ENCODE measurements around the gene C1orf74. TPM values are rescaled to one million over a fixed set of nuclear protein-coding genes. Genes with fewer than 3 reads are reported as not detected.

C1orf74 gene
- total RNA-seq, 1 experiment from 2014 or later: 7.1 TPM

DNA sequence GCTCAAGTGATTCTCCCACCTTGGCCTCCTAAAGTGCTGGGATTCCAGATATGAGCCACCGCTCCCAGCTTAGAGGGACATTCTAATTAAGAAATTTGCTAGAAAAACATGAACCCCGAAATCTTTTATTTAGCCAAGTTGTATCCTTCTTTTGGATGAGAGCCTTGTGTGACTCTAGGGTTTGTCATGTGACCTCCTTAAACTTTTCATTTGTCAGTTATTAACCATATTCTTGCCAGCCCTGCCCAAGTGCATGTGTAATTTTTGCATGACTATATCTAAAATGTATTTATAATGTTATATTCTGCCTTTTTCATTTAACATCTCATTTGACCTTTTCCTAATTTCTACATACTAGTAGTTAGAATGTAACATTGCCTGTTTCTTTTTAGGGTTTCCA is 45.4 kb upstream of the C1orf74 start:
- TF ChIP-seq, protein P1, sequence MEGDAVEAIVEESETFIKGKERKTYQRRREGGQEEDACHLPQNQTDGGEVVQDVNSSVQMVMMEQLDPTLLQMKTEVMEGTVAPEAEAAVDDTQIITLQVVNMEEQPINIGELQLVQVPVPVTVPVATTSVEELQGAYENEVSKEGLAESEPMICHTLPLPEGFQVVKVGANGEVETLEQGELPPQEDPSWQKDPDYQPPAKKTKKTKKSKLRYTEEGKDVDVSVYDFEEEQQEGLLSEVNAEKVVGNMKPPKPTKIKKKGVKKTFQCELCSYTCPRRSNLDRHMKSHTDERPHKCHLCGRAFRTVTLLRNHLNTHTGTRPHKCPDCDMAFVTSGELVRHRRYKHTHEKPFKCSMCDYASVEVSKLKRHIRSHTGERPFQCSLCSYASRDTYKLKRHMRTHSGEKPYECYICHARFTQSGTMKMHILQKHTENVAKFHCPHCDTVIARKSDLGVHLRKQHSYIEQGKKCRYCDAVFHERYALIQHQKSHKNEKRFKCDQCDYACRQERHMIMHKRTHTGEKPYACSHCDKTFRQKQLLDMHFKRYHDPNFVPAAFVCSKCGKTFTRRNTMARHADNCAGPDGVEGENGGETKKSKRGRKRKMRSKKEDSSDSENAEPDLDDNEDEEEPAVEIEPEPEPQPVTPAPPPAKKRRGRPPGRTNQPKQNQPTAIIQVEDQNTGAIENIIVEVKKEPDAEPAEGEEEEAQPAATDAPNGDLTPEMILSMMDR (IDR thresholded peaks at IDR 0.05; ENCODE audit: unreplicated experiment): no peak
- POLR2A ChIA-PET: interaction anchor here (0.7 to 21.0 kb wide), 5 partner anchors 10 to 45 kb away, joined by 3 to 1382 read pairs (median 6); partner anchors contain the start of genes C1orf74 and IRF6
- Mint-ChIP-seq H3K4me1 (ENCODE audit: insufficient read depth, unreplicated experiment) (peaks cover 65% of the 10 kb centered on the region), H3K4me3 (ENCODE audit: unreplicated experiment) (peak overlapping the region; percentile 92), H3K27me3 (ENCODE audit: insufficient read depth, unreplicated experiment) (no peaks in the 10 kb centered on the region), H3K27ac (ENCODE audit: low read depth, unreplicated experiment) (no peak overlapping the region), H3K9me3 (ENCODE audit: unreplicated experiment) (peaks cover 7% of the 10 kb centered on the region), H3K36me3 (ENCODE audit: insufficient read depth, unreplicated experiment) (peaks cover 50% of the 10 kb centered on the region)
- DNase-seq (ENCODE audit: unreplicated experiment): no peak
- CTCF ChIA-PET: interaction anchor here (0.6 to 30.3 kb wide), 7 partner anchors 1 to 531 kb away, joined by 3 to 1144 read pairs (median 5); partner anchors contain the start of genes IRF6 and UTP25
- intact Hi-C loops (cut with micrococcal nuclease): loop anchor here (5.0 kb wide), 1 partner anchor 262 kb away; no protein-coding TSS in a partner anchor
- no TSS peak for BruUV-seq (replicated peaks)

DNA sequence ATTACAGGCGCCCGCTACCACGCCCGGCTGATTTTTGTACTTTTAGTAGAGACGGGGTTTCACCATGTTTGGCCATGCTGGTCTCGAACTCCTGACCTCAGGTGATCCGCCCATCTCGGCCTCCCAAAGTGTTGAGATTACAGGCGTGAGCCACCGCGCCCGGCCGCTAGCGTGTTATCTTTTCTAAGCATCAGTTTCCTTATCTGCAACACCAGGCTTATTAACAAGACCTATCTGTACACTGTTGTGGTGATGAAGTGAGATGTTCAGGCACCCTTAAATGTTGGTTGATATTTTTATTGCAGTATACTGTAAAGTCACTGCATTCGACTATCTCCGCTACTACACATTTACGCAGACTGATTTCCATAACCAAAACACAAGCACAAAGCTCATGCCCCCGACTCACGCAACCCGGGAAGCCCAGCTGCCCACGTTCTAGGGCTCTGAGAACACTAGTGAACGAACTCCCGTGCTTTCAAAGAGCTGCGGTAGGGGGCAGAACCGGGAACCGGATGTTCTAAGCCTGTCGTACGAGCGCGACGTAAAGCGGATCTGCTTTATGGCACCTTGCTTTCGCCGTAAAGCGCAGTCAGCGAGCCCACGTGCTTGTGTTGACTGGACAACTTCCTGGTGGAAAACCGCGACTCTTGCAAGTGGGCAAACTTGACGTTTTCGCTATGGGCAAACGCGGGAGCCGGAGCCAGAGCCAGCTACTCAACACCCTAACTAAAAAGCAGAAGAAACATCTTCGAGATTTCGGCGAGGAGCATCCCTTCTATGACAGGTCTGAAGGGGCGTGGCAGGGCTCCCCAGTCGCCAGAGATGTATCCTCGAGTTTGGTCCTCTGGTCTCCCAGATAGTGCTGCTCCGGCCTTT is 43.3 kb upstream of the C1orf74 start, which contains the start of gene UTP25:
UTP25 (plus strand) TSS at position 589 of the 879 bp plus-strand sequence; CDS start at position 681, 92 bp downstream.
- peak; percentile 99 for DNase-seq (ENCODE audit: unreplicated experiment)
- CTCF ChIA-PET: interaction anchor here (0.6 to 30.3 kb wide), 29 partner anchors 1 to 1980 kb away, joined by 3 to 1144 read pairs (median 4); partner anchors contain the start of genes IRF6 and UTP25
- Mint-ChIP-seq H3K27ac (ENCODE audit: low read depth, unreplicated experiment) (peak within 1 kb of the TSS; percentile 89), H3K27me3 (ENCODE audit: insufficient read depth, unreplicated experiment) (no peaks in the 10 kb centered on the region), H3K36me3 (ENCODE audit: insufficient read depth, unreplicated experiment) (peaks cover 29% of the 10 kb centered on the region), H3K9me3 (ENCODE audit: unreplicated experiment) (peaks cover 7% of the 10 kb centered on the region), H3K4me1 (ENCODE audit: insufficient read depth, unreplicated experiment) (peaks cover 65% of the 10 kb centered on the region), H3K4me3 (ENCODE audit: unreplicated experiment) (peak within 1 kb of the TSS; percentile 92)
- POLR2A ChIA-PET: interaction anchor here (0.6 to 21.0 kb wide), 20 partner anchors 12 to 399 kb away, joined by 3 to 1382 read pairs (median 4); partner anchors contain the start of genes C1orf74, IRF6 and LAMB3
- TSS peak; percentile 57 for BruUV-seq (replicated peaks)
- TF ChIP-seq, protein P1 (IDR thresholded peaks at IDR 0.05; ENCODE audit: unreplicated experiment): peak; percentile 88
- intact Hi-C loops (cut with micrococcal nuclease): loop anchor here (1.0 to 5.0 kb wide), 2 partner anchors 23 to 260 kb away; no protein-coding TSS in a partner anchor

DNA sequence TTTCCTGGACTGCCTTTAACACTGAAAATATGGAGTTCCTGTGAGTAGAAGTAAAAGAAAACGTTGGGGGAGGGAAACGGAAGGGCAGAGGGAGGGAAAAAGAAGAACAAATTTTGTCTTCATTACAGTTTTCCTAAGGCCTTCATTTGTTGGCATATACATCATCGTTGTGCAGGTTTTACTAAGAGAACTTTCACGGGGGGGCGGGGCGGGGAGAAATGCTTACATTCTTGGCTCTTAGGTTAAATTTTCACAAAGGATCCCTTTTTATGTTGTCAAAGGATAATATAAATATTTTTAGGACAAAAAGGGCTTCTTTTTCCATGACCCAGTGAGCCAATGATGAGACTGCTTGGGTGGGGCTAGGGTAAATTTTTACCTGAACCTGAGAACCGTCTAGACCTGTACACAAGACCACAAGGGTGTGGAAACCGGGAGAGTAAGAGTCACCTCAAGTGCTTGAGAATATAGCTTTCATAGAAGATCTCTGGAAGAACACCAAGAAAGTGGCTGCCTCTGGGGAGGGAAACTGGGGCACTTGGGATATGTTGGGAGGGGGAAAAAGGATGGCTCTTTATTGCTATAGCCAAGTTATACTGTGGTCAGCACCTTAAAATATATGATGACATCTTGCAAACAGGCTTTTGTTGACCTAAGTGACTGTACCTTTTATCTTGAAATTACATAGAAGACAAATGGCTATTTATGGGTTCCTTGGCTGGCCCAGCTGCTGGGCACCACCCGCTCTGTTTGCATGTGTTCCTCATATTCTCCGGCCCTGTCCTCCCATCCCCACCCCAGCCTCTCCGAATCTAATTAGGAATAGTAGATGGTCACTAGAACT is 41.5 kb upstream of the C1orf74 start:
- BruUV-seq (replicated peaks): no TSS peak
- TF ChIP-seq, protein P1 (IDR thresholded peaks at IDR 0.05; ENCODE audit: unreplicated experiment): no peak
- DNase-seq (ENCODE audit: unreplicated experiment): peak; percentile 75
- intact Hi-C loops (cut with micrococcal nuclease): loop anchor here (5.0 kb wide), 1 partner anchor 259 kb away; no protein-coding TSS in a partner anchor
- H3K4me1 Mint-ChIP-seq (ENCODE audit: insufficient read depth, unreplicated experiment): peaks cover 55% of the 10 kb centered on the region
- H3K4me3 Mint-ChIP-seq (ENCODE audit: unreplicated experiment): peak overlapping the region; percentile 0
- CTCF ChIA-PET: interaction anchor here (0.6 to 30.3 kb wide), 11 partner anchors 3 to 548 kb away, joined by 3 to 1144 read pairs (median 41); partner anchors contain the start of genes IRF6 and UTP25
- peak overlapping the region; percentile 2 for H3K27ac Mint-ChIP-seq (ENCODE audit: low read depth, unreplicated experiment)
- POLR2A ChIA-PET: interaction anchor here (1.2 to 21.0 kb wide), 10 partner anchors 13 to 174 kb away, joined by 3 to 1382 read pairs (median 5); partner anchors contain the start of genes C1orf74, IRF6 and LAMB3
- peaks cover 7% of the 10 kb centered on the region for H3K9me3 Mint-ChIP-seq (ENCODE audit: unreplicated experiment)
- H3K27me3 Mint-ChIP-seq (ENCODE audit: insufficient read depth, unreplicated experiment): no peaks in the 10 kb centered on the region
- peaks cover 11% of the 10 kb centered on the region for H3K36me3 Mint-ChIP-seq (ENCODE audit: insufficient read depth, unreplicated experiment)
